ENCODE results near the gene NRG2.

The NRG2 gene

GRCh38 chr5:139816566-139816965 lies 226.5 kb downstream of the NRG2 start:
- DNase-seq (ENCODE audit: low read depth), result no peak
- H3K4me3 ChIP-seq (ENCODE audit: low read length), result no peak overlapping the region
- TF ChIP-seq CTCF (conservative IDR thresholded peaks at IDR 0.05; ENCODE audit: low read depth, low read length), result no peak

- no peak for DNase-seq (ENCODE audit: low read depth)
- H3K4me3 ChIP-seq (ENCODE audit: low read length), result no peak overlapping the region
- no peak for TF ChIP-seq CTCF (conservative IDR thresholded peaks at IDR 0.05; ENCODE audit: low read depth, low read length)
Observed at GRCh38 chr5:139814704-139815280, 228.3 kb downstream of the NRG2 start.

- TF ChIP-seq CTCF (conservative IDR thresholded peaks at IDR 0.05; ENCODE audit: low read depth, low read length), result no peak
- no peak overlapping the region for H3K4me3 ChIP-seq (ENCODE audit: low read length)
- no peak for DNase-seq (ENCODE audit: low read depth)
Observed at GRCh38 chr5:139814191-139814601, 228.9 kb downstream of the NRG2 start.

GRCh38 chr5:139812836-139813805 lies 230.0 kb downstream of the NRG2 start:
- H3K4me3 ChIP-seq (ENCODE audit: low read length), result no peak overlapping the region
- no peak for TF ChIP-seq CTCF (conservative IDR thresholded peaks at IDR 0.05; ENCODE audit: low read depth, low read length)
- no peak for DNase-seq (ENCODE audit: low read depth)

GRCh38 chr5:139812323-139812722 lies 230.8 kb downstream of the NRG2 start:
- TF ChIP-seq CTCF (conservative IDR thresholded peaks at IDR 0.05; ENCODE audit: low read depth, low read length), result no peak
- H3K4me3 ChIP-seq (ENCODE audit: low read length), result no peak overlapping the region
- no peak for DNase-seq (ENCODE audit: low read depth)

GRCh38 chr5:139811274-139811607 lies 231.9 kb downstream of the NRG2 start:
- H3K4me3 ChIP-seq (ENCODE audit: low read length), result no peak overlapping the region
- no peak for DNase-seq (ENCODE audit: low read depth)
- TF ChIP-seq CTCF (conservative IDR thresholded peaks at IDR 0.05; ENCODE audit: low read depth, low read length), result no peak
